Keratinocyte (primary cell): ENCODE data around the gene CTNNA2.

Source experiments
- EZH2 ChIP-seq: IDR thresholded peaks from one replicate; pipeline ENCODE4 v1.6.1; 2012; ENCODE audit warnings: inconsistent platforms, mild to moderate bottlenecking, low read length, moderate library complexity
- TF ChIP-seq, protein P1 (sequence below), 3 experiments: IDR thresholded peaks in 1 of 3; conservative IDR thresholded peaks in 1 of 3; optimal IDR thresholded peaks in 1 of 3; 2 replicates in 2 of 3; 3 replicates in 1 of 3; pipeline versions ENCODE3 to v1.5.1; 2011; ENCODE audit warnings: low read length in 3 of 3, mild to moderate bottlenecking in 3 of 3, moderate library complexity in 2 of 3, control low read depth in 1 of 3, inconsistent platforms in 1 of 3; ENCODE audit not compliant: insufficient read depth in 2 of 3; ENCODE audit errors: extremely low read depth in 1 of 3

DNA sequence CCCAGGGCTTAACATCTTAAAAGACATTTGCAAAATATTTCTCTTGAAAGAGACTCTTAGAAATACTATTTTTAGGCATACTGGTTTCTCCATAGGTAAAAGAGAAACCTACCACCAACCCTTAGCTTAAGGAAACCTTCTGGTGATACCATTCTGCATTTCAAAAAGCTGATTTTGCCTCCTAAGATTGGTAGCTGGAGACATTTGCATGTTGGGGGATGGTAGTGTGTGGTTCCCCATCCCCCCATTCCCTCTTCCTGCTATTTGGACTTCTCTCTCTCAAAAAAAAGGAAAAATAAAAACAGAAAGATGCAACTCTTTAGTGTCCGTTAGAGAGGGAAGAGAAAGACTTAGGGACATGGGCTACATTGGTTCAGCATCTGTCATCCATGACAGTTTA lies 787.5 kb downstream of the CTNNA2 start:
- TF ChIP-seq, protein P1, sequence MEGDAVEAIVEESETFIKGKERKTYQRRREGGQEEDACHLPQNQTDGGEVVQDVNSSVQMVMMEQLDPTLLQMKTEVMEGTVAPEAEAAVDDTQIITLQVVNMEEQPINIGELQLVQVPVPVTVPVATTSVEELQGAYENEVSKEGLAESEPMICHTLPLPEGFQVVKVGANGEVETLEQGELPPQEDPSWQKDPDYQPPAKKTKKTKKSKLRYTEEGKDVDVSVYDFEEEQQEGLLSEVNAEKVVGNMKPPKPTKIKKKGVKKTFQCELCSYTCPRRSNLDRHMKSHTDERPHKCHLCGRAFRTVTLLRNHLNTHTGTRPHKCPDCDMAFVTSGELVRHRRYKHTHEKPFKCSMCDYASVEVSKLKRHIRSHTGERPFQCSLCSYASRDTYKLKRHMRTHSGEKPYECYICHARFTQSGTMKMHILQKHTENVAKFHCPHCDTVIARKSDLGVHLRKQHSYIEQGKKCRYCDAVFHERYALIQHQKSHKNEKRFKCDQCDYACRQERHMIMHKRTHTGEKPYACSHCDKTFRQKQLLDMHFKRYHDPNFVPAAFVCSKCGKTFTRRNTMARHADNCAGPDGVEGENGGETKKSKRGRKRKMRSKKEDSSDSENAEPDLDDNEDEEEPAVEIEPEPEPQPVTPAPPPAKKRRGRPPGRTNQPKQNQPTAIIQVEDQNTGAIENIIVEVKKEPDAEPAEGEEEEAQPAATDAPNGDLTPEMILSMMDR (optimal IDR thresholded peaks at IDR 0.05 in 1 of 3, IDR thresholded peaks at IDR 0.05 in 1 of 3, conservative IDR thresholded peaks at IDR 0.05 in 1 of 3; ENCODE audit: extremely low read depth in 1 of 3, insufficient read depth in 2 of 3, low read length in 3 of 3) = no peak
- TF ChIP-seq EZH2 = no peak
